Measurements from ENCODE around the gene RPL22L1.
A peak's percentile ranks its signal among the peaks of the same experiment; 100 is the strongest.
"Not testable (repeated sequence)": the region's sequence is repeated elsewhere in the genome, so short reads cannot be mapped to it uniquely, and the experiment has no call there.

RPL22L1 gene

DNA sequence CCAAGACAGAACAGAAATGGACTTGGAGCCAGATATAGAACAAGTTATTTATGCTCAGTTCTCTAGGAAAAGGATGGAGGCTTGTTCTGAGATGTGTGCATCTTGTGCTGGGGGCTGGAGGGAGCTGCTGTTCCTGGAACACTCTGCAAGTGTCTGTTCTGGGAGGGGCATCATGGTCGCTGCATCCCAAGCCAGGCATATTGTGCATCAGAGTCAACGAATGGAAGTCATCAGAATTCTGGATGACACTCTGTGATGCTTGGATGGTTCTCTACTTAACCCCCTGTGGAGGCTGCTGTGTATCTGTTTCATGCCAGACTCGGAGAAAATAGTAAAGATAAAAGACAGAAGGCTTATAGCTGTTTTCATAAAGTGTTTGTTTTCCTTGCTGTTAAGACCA, 34.7 kb downstream of the RPL22L1 start:
- ATAC-seq, result peak; percentile 51
- TF ChIP-seq ISL1 (CRISPR knock-in tag; IDR thresholded peaks at IDR 0.05), result no peak
- 0 out of 2 replicates have a peak, but pooled peaks have one; percentile 49 for TF ChIP-seq TSHZ2 (CRISPR knock-in tag; IDR thresholded peaks at IDR 0.05)
- TF ChIP-seq GLIS3 (CRISPR knock-in tag; IDR thresholded peaks at IDR 0.05), result no peak

DNA sequence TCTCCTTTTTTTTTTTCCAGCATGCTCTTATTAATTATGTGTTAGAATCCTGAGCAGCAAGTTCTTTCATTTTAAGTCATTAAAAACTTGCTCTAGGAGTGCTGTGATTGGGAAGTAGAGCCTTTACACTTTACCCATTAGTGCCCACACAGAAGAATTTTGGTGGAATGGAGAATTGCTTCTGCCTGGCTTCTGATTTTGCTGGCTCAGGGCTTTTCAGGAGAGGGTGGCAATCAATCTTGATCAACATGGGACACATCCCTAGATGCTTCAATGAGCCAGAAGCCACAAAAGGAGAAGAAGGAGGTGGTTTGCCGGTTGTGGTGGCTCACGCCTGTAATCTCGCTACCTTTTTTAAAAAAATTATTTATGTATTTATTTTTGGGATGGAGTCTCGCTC, 39.4 kb downstream of the RPL22L1 start:
- TF ChIP-seq, protein P1, sequence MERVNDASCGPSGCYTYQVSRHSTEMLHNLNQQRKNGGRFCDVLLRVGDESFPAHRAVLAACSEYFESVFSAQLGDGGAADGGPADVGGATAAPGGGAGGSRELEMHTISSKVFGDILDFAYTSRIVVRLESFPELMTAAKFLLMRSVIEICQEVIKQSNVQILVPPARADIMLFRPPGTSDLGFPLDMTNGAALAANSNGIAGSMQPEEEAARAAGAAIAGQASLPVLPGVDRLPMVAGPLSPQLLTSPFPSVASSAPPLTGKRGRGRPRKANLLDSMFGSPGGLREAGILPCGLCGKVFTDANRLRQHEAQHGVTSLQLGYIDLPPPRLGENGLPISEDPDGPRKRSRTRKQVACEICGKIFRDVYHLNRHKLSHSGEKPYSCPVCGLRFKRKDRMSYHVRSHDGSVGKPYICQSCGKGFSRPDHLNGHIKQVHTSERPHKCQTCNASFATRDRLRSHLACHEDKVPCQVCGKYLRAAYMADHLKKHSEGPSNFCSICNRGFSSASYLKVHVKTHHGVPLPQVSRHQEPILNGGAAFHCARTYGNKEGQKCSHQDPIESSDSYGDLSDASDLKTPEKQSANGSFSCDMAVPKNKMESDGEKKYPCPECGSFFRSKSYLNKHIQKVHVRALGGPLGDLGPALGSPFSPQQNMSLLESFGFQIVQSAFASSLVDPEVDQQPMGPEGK (CRISPR knock-in tag; IDR thresholded peaks at IDR 0.05; ENCODE audit: borderline replicate concordance), result no peak
- TF ChIP-seq ZC3H10 (CRISPR knock-in tag; IDR thresholded peaks at IDR 0.05) (no peak), ZFP30 (CRISPR knock-in tag; IDR thresholded peaks at IDR 0.05) (no peak), OSR1 (CRISPR knock-in tag; IDR thresholded peaks at IDR 0.05) (no peak), POU6F1 (CRISPR knock-in tag; IDR thresholded peaks at IDR 0.05; ENCODE audit: borderline replicate concordance, low read depth) (no peak)
- ATAC-seq, result no peak

GRCh38 chr3:170829546-170830272, 40.3 kb downstream of the RPL22L1 start:
- no peak for TF ChIP-seq ZFP3 (CRISPR knock-in tag; IDR thresholded peaks at IDR 0.05)
- no peak for TF ChIP-seq ZFP30 (CRISPR knock-in tag; IDR thresholded peaks at IDR 0.05)
- TF ChIP-seq ZC3H10 (CRISPR knock-in tag; IDR thresholded peaks at IDR 0.05), result no peak
- TF ChIP-seq SNAI2 (CRISPR knock-in tag; IDR thresholded peaks at IDR 0.05), result no peak
- no peak for ATAC-seq

DNA sequence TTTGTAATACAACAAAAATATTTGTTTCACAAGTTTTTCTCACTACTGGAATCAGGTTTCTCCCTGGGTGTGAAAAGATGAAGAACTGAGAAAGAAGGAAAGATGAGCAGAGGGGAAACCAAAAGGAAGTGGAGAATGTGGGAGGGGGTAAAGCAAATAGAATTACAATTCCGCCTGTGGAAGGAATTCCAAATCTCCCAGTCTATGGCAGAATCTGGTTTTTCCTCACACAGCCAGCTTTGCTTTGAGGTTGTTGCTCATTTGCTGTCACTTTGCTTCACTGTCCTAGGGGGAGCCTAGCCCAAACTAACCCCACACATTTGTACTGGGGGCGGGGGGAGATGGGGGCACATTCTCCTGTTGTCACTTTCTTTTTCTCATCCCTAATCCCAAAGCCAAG, 43.9 kb downstream of the RPL22L1 start:
- TF ChIP-seq ZNF565 (CRISPR knock-in tag; conservative IDR thresholded peaks at IDR 0.05; ENCODE audit: low read depth), result no peak
- TF ChIP-seq, protein P1 (CRISPR knock-in tag; IDR thresholded peaks at IDR 0.05; ENCODE audit: borderline replicate concordance), result no peak
- TF ChIP-seq ZNF70 (CRISPR knock-in tag; IDR thresholded peaks at IDR 0.05), result no peak
- TF ChIP-seq ESRRG (CRISPR knock-in tag; IDR thresholded peaks at IDR 0.05), result no peak
- TF ChIP-seq TOX (CRISPR knock-in tag; IDR thresholded peaks at IDR 0.05; ENCODE audit: borderline replicate concordance), result no peak
- no peak for TF ChIP-seq PPARA (CRISPR knock-in tag; IDR thresholded peaks at IDR 0.05; ENCODE audit: borderline replicate concordance)
- TF ChIP-seq ZFP3 (CRISPR knock-in tag; IDR thresholded peaks at IDR 0.05), result no peak
- no peak for TF ChIP-seq ZC3H10 (CRISPR knock-in tag; IDR thresholded peaks at IDR 0.05)
- ATAC-seq, result no peak

DNA sequence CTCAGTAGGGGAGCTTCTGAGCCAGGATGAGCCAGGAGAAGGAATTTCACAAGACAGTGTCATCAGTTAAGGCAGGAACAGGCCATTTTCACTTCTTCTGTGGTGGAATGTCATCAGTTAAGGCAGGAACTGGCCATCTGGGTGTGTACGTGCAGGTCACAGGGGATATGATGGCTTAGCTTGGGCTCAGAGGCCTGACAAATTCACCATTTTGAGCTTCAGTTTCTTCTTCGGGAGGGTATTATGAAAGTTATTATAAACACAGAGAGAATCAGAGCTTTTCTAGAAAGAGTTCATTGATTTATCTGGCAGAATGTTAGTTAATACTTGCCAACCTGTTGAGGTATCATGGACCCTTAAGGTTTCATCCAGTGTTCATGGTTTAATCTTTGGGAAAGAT, 46.4 kb downstream of the RPL22L1 start:
- not testable (repeated sequence) for ATAC-seq

DNA sequence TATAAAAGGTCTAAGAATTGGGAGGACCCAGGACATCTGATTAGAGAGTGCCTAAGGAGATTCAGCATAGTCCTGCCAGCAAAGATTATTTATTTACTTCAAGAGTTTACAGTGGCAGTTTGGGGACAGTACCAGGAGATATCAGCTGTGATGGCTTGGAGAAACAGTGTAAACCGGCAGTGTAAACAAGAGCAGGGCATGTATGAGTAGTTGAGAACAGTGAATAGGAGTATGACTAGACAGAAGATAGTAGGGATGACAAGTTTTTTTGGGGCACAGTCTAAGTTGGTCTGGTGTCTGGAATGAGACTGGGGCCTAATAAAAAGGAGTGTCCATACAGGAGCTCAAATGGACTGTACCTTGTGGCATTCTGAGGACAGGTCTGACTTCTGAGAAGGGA, 51.7 kb downstream of the RPL22L1 start:
- ATAC-seq, result not testable (repeated sequence)

GRCh38 chr3:170817471-170817870, 52.5 kb downstream of the RPL22L1 start:
- not testable (repeated sequence) for ATAC-seq
